DOHH2 (cell line): ENCODE data around the gene AGBL5.

Source experiments
- H3F3A ChIP-seq: fragments of 200-600 bp; sonication (generic), shearing (Covaris generic); 2 replicates; pipeline ENCODE4 v1.6.0; 2016; ENCODE audit warnings: antibody characterized with exemption, mild to moderate bottlenecking; ENCODE audit not compliant: control insufficient read depth, insufficient read depth
- H3K27ac ChIP-seq: fragments of 200-600 bp; sonication (generic); 2 replicates; pipeline ENCODE4 v1.5.1; 2014; ENCODE audit warnings: low read depth, mild to moderate bottlenecking, low read length, moderate library complexity
- H3K27me3 ChIP-seq: fragments of 200-600 bp; sonication (generic); 2 replicates; pipeline ENCODE4 v1.6.1; 2014; ENCODE audit warnings: mild to moderate bottlenecking, low read length, mixed read lengths; ENCODE audit not compliant: control insufficient read depth
- H3K36me3 ChIP-seq: fragments of 200-600 bp; sonication (generic); 2 replicates; pipeline ENCODE4 v1.6.1; 2014; ENCODE audit warnings: mild to moderate bottlenecking, low read length, moderate library complexity, mixed read lengths; ENCODE audit not compliant: control insufficient read depth
- H3K4me1 ChIP-seq: fragments of 200-600 bp; sonication (generic); 2 replicates; pipeline ENCODE4 v1.6.1; 2014; ENCODE audit warnings: mild to moderate bottlenecking, low read length, mixed read lengths; ENCODE audit not compliant: control insufficient read depth
- H3K4me2 ChIP-seq: fragments of 200-600 bp; sonication (generic); 2 replicates; pipeline ENCODE4 v1.6.0; 2014; ENCODE audit warnings: mild to moderate bottlenecking, low read length, moderate library complexity
- H3K4me3 ChIP-seq: fragments of 200-600 bp; sonication (generic); 2 replicates; pipeline ENCODE4 v1.5.1; 2014; ENCODE audit warnings: mild to moderate bottlenecking, low read length, mixed read lengths
- H3K79me2 ChIP-seq: fragments of 200-600 bp; sonication (generic); 2 replicates; pipeline ENCODE4 v1.6.1; 2014; ENCODE audit warnings: mild to moderate bottlenecking, low read length, mixed read lengths; ENCODE audit not compliant: control insufficient read depth
- H3K9me2 ChIP-seq: fragments of 200-600 bp; sonication (generic); replicated peaks from 2 replicates; pipeline ENCODE4 v1.6.1; 2014; ENCODE audit warnings: mild to moderate bottlenecking, low read length, mixed read lengths; ENCODE audit not compliant: control insufficient read depth
- H3K9me3 ChIP-seq: fragments of 200-600 bp; sonication (generic); 2 replicates; pipeline ENCODE4 v1.6.1; 2014; ENCODE audit warnings: antibody characterized with exemption, low read length, mixed read lengths; ENCODE audit not compliant: control insufficient read depth, insufficient read depth
- H4K20me1 ChIP-seq: fragments of 200-600 bp; sonication (generic); 2 replicates; pipeline ENCODE4 v1.6.0; 2014; ENCODE audit warnings: low read depth, mild to moderate bottlenecking, antibody characterized with exemption, low read length, moderate library complexity; ENCODE audit not compliant: control insufficient read depth, insufficient read depth
- EZH2phosphoT487 ChIP-seq: fragments of 200-600 bp; sonication (generic); IDR thresholded peaks from 2 replicates; pipeline ENCODE4 v1.6.1; 2017; ENCODE audit warnings: borderline replicate concordance, mild to moderate bottlenecking, antibody characterized with exemption, low read length, moderate library complexity, mixed read lengths
- TF ChIP-seq, protein P1 (sequence below): fragments of 200-600 bp; sonication (generic); IDR thresholded peaks from one replicate; pipeline ENCODE4 v1.5.1; 2014; ENCODE audit warnings: antibody characterized with exemption, mild to moderate bottlenecking, low read depth, low read length; ENCODE audit not compliant: poor library complexity, severe bottlenecking

AGBL5 gene

DNA sequence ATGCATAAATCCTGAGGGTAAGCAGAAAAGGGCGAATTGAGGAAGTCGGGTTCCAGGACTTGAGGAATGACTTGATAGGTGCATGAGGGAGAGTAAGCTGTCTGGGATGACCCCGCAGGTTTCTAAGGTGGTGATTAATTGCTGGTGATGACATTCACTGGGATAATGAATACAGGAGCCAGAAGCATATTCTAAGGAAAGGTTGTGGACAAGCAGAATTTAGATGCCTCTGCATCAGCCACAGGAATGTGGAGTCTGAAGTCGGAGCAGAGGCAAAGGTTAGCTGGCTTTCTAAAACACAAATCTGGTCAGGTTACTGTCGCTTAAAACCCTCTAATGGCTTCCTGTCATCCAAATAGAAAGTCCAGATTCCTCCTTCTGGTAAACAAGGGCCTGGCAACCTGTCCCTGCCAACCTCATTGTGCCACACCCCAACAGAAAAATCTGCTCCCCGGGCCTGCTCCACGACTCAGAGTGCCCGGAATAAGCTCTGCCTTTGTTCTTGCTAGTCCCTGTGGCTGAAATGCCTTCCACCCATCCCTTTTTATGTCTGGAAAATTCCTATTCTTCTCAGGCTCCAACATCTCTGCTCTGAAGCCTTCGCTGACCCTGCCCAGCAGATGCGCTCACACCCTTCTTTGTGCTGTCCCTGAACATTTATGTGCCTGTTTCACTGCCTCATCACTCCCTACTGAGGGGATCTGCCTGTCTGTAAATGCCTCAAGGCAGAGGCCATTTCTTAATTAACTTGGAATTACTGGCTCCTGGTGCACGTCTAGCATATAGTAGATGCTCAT, 30.0 kb upstream of the AGBL5 start:
- no peaks in the 10 kb centered on the region for H3K9me3 ChIP-seq
- no peak overlapping the region for H3K4me2 ChIP-seq
- H3K27ac ChIP-seq = no peak overlapping the region
- TF ChIP-seq EZH2phosphoT487 = no peak
- TF ChIP-seq, protein P1, sequence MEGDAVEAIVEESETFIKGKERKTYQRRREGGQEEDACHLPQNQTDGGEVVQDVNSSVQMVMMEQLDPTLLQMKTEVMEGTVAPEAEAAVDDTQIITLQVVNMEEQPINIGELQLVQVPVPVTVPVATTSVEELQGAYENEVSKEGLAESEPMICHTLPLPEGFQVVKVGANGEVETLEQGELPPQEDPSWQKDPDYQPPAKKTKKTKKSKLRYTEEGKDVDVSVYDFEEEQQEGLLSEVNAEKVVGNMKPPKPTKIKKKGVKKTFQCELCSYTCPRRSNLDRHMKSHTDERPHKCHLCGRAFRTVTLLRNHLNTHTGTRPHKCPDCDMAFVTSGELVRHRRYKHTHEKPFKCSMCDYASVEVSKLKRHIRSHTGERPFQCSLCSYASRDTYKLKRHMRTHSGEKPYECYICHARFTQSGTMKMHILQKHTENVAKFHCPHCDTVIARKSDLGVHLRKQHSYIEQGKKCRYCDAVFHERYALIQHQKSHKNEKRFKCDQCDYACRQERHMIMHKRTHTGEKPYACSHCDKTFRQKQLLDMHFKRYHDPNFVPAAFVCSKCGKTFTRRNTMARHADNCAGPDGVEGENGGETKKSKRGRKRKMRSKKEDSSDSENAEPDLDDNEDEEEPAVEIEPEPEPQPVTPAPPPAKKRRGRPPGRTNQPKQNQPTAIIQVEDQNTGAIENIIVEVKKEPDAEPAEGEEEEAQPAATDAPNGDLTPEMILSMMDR = no peak
- H3K36me3 ChIP-seq = no peaks in the 10 kb centered on the region
- H4K20me1 ChIP-seq = no peaks in the 10 kb centered on the region
- H3K4me3 ChIP-seq = no peak overlapping the region
- H3F3A ChIP-seq = no peaks in the 10 kb centered on the region
- H3K79me2 ChIP-seq = no peaks in the 10 kb centered on the region
- H3K4me1 ChIP-seq = no peaks in the 10 kb centered on the region
- H3K27me3 ChIP-seq = no peaks in the 10 kb centered on the region
- H3K9me2 ChIP-seq = no peaks in the 10 kb centered on the region

DNA sequence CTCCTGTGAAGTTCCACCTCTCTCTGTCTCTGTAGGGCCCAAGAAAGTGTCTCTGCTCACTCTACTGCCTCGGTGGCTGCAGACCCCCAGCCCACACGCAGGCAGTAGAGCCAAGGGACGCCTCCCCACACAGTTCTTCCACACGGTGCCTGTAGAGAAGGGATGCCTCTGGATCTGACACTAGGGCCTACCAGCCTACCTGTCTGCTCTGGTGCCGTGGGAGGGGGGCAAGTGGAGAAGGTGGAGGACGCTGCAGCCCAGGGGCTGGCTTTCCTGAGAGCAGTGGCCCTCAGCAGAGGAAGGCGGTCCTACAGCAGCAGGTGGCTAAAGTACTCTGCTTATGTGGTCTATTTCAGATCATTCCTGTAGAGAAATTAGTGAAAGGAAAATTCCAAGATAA, 27.7 kb upstream of the AGBL5 start:
- no peaks in the 10 kb centered on the region for H3K27me3 ChIP-seq
- H3F3A ChIP-seq = no peaks in the 10 kb centered on the region
- H4K20me1 ChIP-seq = no peaks in the 10 kb centered on the region
- no peak overlapping the region for H3K4me3 ChIP-seq
- TF ChIP-seq, protein P1 = no peak
- TF ChIP-seq EZH2phosphoT487 = no peak
- H3K9me3 ChIP-seq = no peaks in the 10 kb centered on the region
- H3K79me2 ChIP-seq = no peaks in the 10 kb centered on the region
- H3K9me2 ChIP-seq = no peaks in the 10 kb centered on the region
- H3K36me3 ChIP-seq = no peaks in the 10 kb centered on the region
- H3K27ac ChIP-seq = no peak overlapping the region
- H3K4me1 ChIP-seq = no peaks in the 10 kb centered on the region
- no peak overlapping the region for H3K4me2 ChIP-seq

DNA sequence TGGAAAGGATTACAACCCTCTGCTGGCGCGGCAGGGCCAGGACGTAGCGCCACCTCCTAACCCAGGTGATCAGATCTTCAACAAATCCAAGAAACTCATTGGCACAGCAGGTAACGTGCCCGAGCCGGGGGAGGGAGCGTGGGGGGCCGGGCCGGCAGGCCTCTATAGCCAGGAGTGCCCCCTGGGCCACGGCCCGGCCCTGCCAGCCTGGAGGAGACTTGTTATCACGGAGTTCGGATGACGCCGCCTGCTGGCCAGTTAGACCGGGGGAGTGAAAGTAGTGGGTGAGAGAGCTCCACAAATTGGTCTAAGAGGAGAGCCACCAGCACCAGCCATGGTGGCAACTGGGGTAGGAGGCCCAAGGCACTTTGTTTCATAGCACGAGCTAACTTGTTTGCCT, 27.3 kb upstream of the AGBL5 start:
- no peaks in the 10 kb centered on the region for H3K36me3 ChIP-seq
- no peaks in the 10 kb centered on the region for H3F3A ChIP-seq
- no peaks in the 10 kb centered on the region for H3K27me3 ChIP-seq
- no peak overlapping the region for H3K4me2 ChIP-seq
- TF ChIP-seq, protein P1 = no peak
- TF ChIP-seq EZH2phosphoT487 = no peak
- H3K79me2 ChIP-seq = no peaks in the 10 kb centered on the region
- no peak overlapping the region for H3K4me3 ChIP-seq
- no peaks in the 10 kb centered on the region for H4K20me1 ChIP-seq
- no peaks in the 10 kb centered on the region for H3K9me3 ChIP-seq
- H3K9me2 ChIP-seq = no peaks in the 10 kb centered on the region
- no peak overlapping the region for H3K27ac ChIP-seq
- no peaks in the 10 kb centered on the region for H3K4me1 ChIP-seq

DNA sequence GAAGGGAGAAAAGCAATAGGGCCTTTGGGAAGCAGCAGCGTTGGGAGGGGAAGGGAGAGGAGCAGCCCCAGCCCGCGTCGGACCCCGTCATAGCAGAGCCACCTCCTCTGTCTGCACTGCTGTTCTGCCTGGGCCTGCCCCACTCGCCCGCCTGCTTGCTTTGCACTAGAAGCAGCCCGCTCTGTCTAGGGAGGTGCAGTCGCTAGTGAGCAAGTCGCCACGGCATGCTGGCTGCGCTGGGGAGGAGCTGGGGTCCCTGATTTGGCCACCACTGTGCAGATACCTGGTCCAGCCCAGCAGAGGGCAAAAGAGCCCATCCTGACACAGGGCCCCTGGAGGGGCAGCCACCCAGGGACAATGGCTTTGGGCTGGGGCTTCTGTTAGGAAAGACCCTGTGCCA, 26.7 kb upstream of the AGBL5 start:
- Histone ChIP-seq H4K20me1 (no peaks in the 10 kb centered on the region), H3K4me3 (no peak overlapping the region), H3K79me2 (no peaks in the 10 kb centered on the region), H3K36me3 (no peaks in the 10 kb centered on the region), H3K9me2 (no peaks in the 10 kb centered on the region), H3F3A (no peaks in the 10 kb centered on the region), H3K27ac (no peak overlapping the region), H3K4me2 (no peak overlapping the region), H3K9me3 (no peaks in the 10 kb centered on the region), H3K4me1 (no peaks in the 10 kb centered on the region), H3K27me3 (no peaks in the 10 kb centered on the region)
- TF ChIP-seq, protein P1 = no peak
- no peak for TF ChIP-seq EZH2phosphoT487
